Femur (tissue), 1 donor: ENCODE measurements around the gene MAPT.

Experiments
- DNase-seq: peaks from one replicate; pipeline ENCODE4 v3.0.0-alpha.2; 2017

The MAPT gene

DNA sequence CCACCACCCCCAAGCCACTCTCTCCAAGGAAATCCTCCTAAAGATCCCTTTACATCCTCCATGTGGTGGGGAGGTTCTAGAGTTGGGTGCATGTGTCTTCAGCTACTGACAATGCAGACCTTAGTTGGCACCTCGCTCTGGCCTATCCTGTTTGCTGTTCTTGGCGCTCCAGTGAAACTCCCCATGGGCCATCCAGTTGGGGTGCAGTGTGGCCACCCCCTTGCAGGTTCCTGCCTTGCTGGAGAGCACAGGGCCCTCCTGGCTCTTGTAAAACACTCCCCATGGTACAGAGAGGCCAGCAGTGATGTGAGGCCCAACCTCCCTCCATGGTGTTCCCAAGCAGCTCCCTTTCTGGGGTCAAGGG lies 82.0 kb downstream of the MAPT start:
- DNase-seq = no peak

DNA sequence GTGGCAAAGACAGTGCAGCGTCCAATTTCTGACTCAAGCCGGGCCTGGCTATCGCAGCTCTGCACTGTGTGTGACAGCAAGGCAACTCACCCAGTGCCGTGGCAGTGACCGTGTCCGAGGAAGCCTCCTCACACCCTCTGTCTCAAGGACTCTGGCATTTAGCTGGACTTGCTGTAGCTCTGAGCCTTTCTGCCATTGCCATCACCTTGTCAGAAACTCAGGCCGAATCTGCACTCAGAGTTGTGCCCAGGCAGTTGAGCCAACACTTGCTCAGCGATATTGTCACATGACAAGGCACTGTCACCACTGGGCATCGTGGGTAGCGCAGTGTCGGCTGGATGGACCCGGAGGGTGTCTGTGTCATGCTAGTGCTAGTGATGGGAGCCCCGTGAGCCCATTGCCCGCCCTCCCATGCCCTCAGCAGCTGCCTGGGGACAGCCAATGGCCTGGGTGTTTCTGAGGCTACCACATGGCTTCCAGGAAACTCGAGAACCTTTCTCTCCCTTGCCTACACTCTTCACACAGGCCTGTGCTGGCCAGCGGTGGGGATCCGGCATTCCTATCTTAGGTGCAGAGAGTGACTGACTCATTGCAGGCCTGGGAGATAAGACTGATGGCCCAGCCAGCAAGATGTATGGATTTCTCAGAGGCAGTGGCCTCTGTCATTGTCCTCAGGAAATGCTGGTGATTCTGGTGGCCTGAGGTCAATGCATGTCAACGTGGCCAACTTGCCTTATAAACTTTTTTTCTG lies 82.6 kb downstream of the MAPT start:
- no peak for DNase-seq

GRCh38 chr17:45977506-45977824 lies 83.1 kb downstream of the MAPT start:
- no peak for DNase-seq

- DNase-seq = no peak
Measured at GRCh38 chr17:45977976-45978626, 83.7 kb downstream of the MAPT start.

DNA sequence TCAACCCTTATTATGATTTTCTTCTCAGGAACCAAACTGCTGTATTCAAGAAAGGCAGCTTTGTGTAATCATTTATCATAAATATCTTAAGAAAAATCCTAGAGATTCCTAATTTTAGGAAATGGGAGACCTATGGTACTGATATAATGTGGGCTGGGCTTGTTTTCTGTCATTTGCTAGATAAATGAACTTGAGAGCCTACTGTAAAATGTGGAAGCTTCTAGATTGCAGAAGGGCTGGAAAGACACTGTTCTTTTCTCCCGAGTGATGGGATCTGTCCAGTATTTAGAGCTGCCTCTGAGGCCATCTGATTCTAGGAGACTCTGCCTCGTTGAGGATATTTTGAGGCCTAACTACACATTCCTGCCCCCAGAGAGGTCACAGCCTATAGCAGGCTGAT lies 84.8 kb downstream of the MAPT start:
- DNase-seq = no peak

DNA sequence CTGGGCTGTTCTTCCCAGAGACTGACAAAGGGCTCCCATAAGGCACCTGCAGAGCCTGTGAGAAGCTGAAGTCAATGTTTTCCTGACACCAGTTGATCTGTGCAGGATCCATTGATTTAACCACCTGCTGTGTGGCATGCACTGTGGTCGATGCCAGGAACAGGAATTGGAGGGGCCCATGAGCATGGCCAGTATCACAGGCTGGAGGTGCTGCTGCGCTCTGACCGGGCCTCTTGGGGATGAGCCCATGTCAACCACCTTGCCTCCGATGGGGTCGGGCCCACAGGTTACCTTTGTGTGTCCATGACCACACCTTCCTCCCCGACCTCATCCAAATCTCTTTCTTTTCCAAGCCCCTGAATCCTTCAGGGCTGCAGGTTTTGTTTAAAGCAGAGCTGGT lies 86.5 kb downstream of the MAPT start:
- DNase-seq = no peak

GRCh38 chr17:45981306-45981705 lies 87.0 kb downstream of the MAPT start:
- DNase-seq = no peak

GRCh38 chr17:45982791-45983613 lies 88.6 kb downstream of the MAPT start:
- no peak for DNase-seq

GRCh38 chr17:45983614-45984310 lies 89.4 kb downstream of the MAPT start:
- DNase-seq = no peak

- DNase-seq = no peak
Measured at GRCh38 chr17:45984368-45984767, 90.0 kb downstream of the MAPT start.

GRCh38 chr17:45985447-45985846 lies 91.1 kb downstream of the MAPT start:
- DNase-seq = no peak

GRCh38 chr17:45986056-45986455 lies 91.7 kb downstream of the MAPT start:
- DNase-seq = no peak

DNA sequence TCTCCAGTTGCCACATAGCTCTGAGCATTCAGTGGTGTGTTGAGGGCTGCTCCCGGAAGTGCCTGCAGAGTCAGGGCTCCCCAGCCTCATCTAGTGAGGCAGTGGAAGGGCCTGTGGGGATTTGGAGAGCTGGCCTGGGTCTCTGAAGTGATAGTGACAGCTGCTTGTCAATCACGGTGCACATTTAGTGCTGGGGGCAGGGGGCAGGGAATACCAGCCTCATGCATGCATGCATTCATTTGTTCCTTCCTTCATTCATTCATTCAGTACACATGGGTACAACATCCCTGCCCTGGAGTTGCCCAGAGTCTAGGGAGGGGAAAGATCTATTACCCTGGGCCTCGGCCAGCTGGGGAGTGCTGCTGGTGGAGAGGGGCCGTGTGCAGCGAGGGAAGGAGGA lies 93.4 kb downstream of the MAPT start:
- DNase-seq = no peak

- DNase-seq = no peak
Measured at GRCh38 chr17:45989759-45990158, 95.4 kb downstream of the MAPT start.

DNA sequence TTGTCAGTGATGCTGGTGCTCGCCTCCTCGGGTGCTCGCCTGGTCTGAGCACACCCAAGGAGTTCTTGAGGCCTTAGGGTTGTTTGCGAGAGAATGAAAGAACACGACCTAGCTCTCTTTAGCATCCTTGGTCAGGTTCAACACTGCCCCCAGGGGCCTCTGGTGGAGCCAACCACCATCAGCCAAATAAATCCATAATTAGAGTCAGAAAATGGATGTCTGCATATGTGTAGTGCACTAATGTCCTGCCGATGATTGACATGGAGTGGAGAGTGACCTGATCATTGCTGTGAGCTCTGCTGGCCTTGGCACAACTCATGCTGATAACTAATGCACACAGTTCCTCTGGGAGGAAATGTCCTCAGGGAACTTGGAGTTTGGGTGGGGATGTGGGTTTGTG lies 96.5 kb downstream of the MAPT start:
- DNase-seq = no peak

DNA sequence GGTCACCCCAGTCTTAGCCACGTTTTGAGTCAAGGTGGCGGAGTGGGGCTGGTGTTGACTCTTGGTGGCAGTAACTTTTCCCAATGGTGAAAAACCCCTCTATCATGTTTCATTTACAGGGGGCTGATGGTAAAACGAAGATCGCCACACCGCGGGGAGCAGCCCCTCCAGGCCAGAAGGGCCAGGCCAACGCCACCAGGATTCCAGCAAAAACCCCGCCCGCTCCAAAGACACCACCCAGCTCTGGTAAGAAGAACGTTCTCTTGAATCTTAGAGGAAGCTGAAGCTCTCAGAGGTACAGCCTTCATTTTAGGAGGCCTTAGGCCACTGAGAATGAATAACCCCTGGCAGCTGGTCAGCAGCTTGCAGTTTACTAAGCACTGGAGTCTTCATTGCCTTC lies 97.0 kb downstream of the MAPT start:
- DNase-seq = no peak

DNA sequence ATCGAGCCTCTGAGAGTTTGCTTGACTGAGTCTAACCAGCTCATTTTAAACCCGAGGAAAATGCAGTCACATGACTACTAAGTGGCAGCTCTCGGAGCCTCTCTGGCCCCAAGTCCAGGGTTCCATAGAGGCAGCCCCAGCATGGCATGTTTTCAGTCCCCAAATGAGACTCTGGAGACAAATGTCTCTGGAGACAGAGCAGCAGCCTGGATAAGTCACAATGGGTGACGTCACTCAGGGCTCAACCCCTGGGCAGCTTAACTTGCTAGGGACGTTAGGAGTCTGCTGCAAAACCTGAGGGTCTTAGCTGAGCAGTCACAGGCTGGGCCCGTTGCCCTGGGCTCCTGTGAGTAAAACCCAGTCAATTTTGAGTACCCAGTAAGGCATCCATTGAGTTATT lies 97.8 kb downstream of the MAPT start:
- DNase-seq = no peak

- no peak for DNase-seq
Measured at GRCh38 chr17:45992904-45993303, 98.5 kb downstream of the MAPT start.

GRCh38 chr17:45993962-45994627 lies 99.7 kb downstream of the MAPT start:
- no peak for DNase-seq

DNA sequence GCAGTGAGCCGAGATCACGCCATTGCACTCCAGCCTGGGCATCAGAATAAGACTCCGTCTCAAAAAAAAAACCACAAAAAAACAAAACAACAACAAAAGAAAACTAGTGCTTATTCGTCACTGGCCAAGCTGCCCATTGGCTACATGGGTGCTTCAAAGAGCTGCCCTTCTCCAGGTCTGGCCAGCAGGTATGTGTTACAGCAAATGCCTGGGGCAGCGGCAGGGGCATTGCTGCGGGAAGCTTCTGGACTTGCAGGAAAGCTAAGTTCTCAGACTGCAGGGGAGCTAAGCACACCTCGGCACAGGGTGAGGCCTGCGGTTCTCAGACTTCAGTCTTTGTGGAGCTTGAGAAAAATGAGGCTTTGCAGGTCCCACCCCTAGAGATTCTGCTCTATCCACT lies 100.6 kb downstream of the MAPT start:
- no peak for DNase-seq

DNA sequence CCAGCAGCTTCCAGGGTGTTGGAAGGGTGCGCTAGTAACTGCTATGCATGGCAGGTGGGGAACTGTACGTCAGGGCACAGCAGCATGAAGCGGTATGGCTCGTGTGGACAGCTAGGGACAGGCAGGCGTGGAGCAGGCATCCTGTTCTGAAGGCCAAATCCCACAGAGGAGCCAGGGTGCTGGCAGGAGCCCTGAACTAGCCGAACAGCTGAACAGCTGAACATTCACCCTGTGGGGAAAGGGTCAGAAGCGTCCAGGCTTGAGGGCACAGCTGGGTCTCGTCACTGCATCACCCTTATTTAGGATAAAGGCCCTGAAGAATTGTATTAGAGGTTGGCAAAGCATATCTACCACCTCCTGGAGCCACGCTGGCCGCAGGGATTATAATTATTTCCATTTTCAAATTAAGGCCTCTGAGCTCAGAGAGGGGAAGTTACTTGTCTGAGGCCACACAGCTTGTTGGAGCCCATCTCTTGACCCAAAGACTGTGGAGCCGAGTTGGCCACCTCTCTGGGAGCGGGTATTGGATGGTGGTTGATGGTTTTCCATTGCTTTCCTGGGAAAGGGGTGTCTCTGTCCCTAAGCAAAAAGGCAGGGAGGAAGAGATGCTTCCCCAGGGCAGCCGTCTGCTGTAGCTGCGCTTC lies 101.4 kb downstream of the MAPT start:
- DNase-seq = peak; percentile 47

GRCh38 chr17:45996282-45996937 lies 102.1 kb downstream of the MAPT start:
- no peak for DNase-seq
